Liver (tissue), 9 donors: Measurements from ENCODE around the gene PXMP4. TPM values are rescaled to one million over a fixed set of nuclear protein-coding genes. Genes with fewer than 3 reads are reported as not detected.

Experiments used
- DNase-seq: peaks from one replicate; pipeline ENCODE4 v3.0.0-alpha.2; 2017; ENCODE audit warnings: low spot score
- H3K27ac ChIP-seq, 2 donors: one replicate each; pipeline ENCODE4 v1.7.0; 2013; ENCODE audit warnings: inconsistent platforms in 2 of 2, low read length in 2 of 2, control low read depth in 1 of 2, low read depth in 1 of 2, mild to moderate bottlenecking in 1 of 2
- H3K27me3 ChIP-seq, 4 donors: one replicate each; pipeline versions ENCODE4 v1.6.1 to v1.7.0; 2013; ENCODE audit warnings: low read length in 3 of 4, inconsistent platforms in 1 of 4, mild to moderate bottlenecking in 1 of 4, moderate library complexity in 1 of 4; ENCODE audit not compliant: control insufficient read depth in 4 of 4, insufficient read depth in 4 of 4
- H3K36me3 ChIP-seq, 4 donors: one replicate each; pipeline versions ENCODE4 v1.6.1 to v1.7.0; 2013; ENCODE audit warnings: low read length in 3 of 4, mild to moderate bottlenecking in 3 of 4, low read depth in 1 of 4, moderate library complexity in 1 of 4; ENCODE audit not compliant: control insufficient read depth in 4 of 4, insufficient read depth in 3 of 4
- H3K4me1 ChIP-seq, 4 donors: one replicate each; pipeline versions ENCODE4 v1.6.1 to v1.7.0; 2013; ENCODE audit warnings: low read length in 3 of 4, mild to moderate bottlenecking in 3 of 4, moderate library complexity in 1 of 4; ENCODE audit not compliant: control insufficient read depth in 4 of 4, insufficient read depth in 4 of 4
- H3K4me3 ChIP-seq, 3 donors: one replicate each; pipeline versions ENCODE4 v1.6.1 to v1.7.0; 2013; ENCODE audit warnings: low read length in 3 of 3, control low read depth in 1 of 3, low read depth in 1 of 3, mild to moderate bottlenecking in 1 of 3
- H3K9ac ChIP-seq, 2 donors: one replicate each; pipeline ENCODE4 v1.7.0; 2013; ENCODE audit warnings: low read length in 2 of 2, mild to moderate bottlenecking in 2 of 2, moderate library complexity in 2 of 2, control low read depth in 1 of 2, low read depth in 1 of 2
- H3K9me3 ChIP-seq, 4 donors: one replicate each; pipeline versions ENCODE4 v1.6.1 to v1.7.0; 2013; ENCODE audit warnings: low read length in 3 of 4; ENCODE audit not compliant: control insufficient read depth in 4 of 4
- ATF3 ChIP-seq: IDR thresholded peaks from 2 replicates; pipeline ENCODE4 v1.6.1; 2016; ENCODE audit warnings: antibody characterized with exemption
- CTCF ChIP-seq: fragments of 150-350 bp; IDR thresholded peaks from 2 replicates; pipeline ENCODE4 v1.5.1; 2017; ENCODE audit warnings: improper control_type of control experiment, low read depth, low read length; ENCODE audit not compliant: missing input control
- EGR1 ChIP-seq, 2 donors: IDR thresholded peaks; 2 replicates each; pipeline ENCODE4 v1.6.1; 2016 to 2018; ENCODE audit warnings: antibody characterized with exemption in 2 of 2, low read depth in 2 of 2
- FOXA1 ChIP-seq: IDR thresholded peaks from 2 replicates; pipeline ENCODE4 v1.6.1; 2016; ENCODE audit warnings: antibody characterized with exemption
- FOXA2 ChIP-seq: IDR thresholded peaks from 2 replicates; pipeline ENCODE4 v1.6.1; 2016; ENCODE audit warnings: antibody characterized with exemption
- GABPA ChIP-seq, 2 donors: IDR thresholded peaks in 1 of 2; conservative IDR thresholded peaks in 1 of 2; 2 replicates each; pipeline ENCODE4 v1.6.1; 2016; ENCODE audit warnings: antibody characterized with exemption in 2 of 2, mild to moderate bottlenecking in 1 of 2, moderate library complexity in 1 of 2
- HNF4A ChIP-seq, 2 donors: conservative IDR thresholded peaks; 2 replicates each; pipeline ENCODE4 v1.6.1; 2016; ENCODE audit warnings: antibody characterized with exemption in 2 of 2, mild to moderate bottlenecking in 2 of 2
- HNF4G ChIP-seq: IDR thresholded peaks from 2 replicates; pipeline ENCODE4 v1.6.1; 2016; ENCODE audit warnings: antibody characterized with exemption
- JUND ChIP-seq, 2 donors: IDR thresholded peaks; 2 replicates each; pipeline ENCODE4 v1.6.1; 2016; ENCODE audit warnings: antibody characterized with exemption in 2 of 2
- NR2F2 ChIP-seq: IDR thresholded peaks from 2 replicates; pipeline ENCODE4 v1.6.1; 2016; ENCODE audit warnings: antibody characterized with exemption
- RAD21 ChIP-seq, 2 donors: IDR thresholded peaks; 2 replicates each; pipeline ENCODE4 v1.6.1; 2016; ENCODE audit warnings: antibody characterized with exemption in 2 of 2, mild to moderate bottlenecking in 2 of 2
- REST ChIP-seq: IDR thresholded peaks from 2 replicates; pipeline ENCODE4 v1.6.1; 2016; ENCODE audit warnings: antibody characterized with exemption, mild to moderate bottlenecking
- RXRA ChIP-seq, 2 donors: IDR thresholded peaks; 2 replicates each; pipeline ENCODE4 v1.6.1; 2017 to 2018; ENCODE audit warnings: antibody characterized with exemption in 2 of 2, mild to moderate bottlenecking in 1 of 2
- SP1 ChIP-seq: IDR thresholded peaks from 2 replicates; pipeline ENCODE4 v1.6.1; 2018; ENCODE audit warnings: antibody characterized with exemption, mild to moderate bottlenecking
- TAF1 ChIP-seq: conservative IDR thresholded peaks from 2 replicates; pipeline ENCODE4 v1.6.1; 2016; ENCODE audit warnings: antibody characterized with exemption, mild to moderate bottlenecking
- YY1 ChIP-seq: IDR thresholded peaks from 2 replicates; pipeline ENCODE4 v1.6.1; 2016; ENCODE audit warnings: antibody characterized with exemption, mild to moderate bottlenecking
- ZBTB33 ChIP-seq: IDR thresholded peaks from 2 replicates; pipeline ENCODE4 v1.6.1; 2016; ENCODE audit warnings: antibody characterized with exemption
- WGBS: extraction: QIAGEN DNeasy Blood & Tissue Kit; methylation state at CpG from one replicate; pipeline ENCODE4 v1.1.7; 2013; 5-methylcytosine and 5-hydroxymethylcytosine counted together
- polyA plus RNA-seq, 2 donors: library from polyadenylated mRNA; stranded (reverse) in 1 of 2; unstranded in 1 of 2; fragments of 200-250 nt in 1 of 2; fragments of >200 nt in 1 of 2; fragmentation: Nextera tagmentation in 1 of 2; extraction: Ambion mirVana in 1 of 2; gene quantifications; one replicate each; pipeline versions ENCODE4 v1.2.1 to v1.2.3, GENCODE V29; 2013 to 2015
- total RNA-seq, 2 donors: library from RNA; depleted of rRNA; stranded (reverse); fragments of >200 nt; gene quantifications; one replicate each; pipeline ENCODE4 v1.2.3, GENCODE V29; 2014
- TF ChIP-seq, protein P1 (sequence below): IDR thresholded peaks from 2 replicates; pipeline ENCODE4 v1.6.1; 2016; ENCODE audit warnings: antibody characterized with exemption
- donor health status: healthy.
- donor health status: healthy.
- donor health status: healthy.
- donor health status: healthy.
- donor health status: healthy.

PXMP4 gene
- total and polyA plus RNA-seq, 4 donors: 5.5 to 16.0 (median 9.3) TPM

- TF ChIP-seq ZBTB33 (no peak), NR2F2 (no peak), EGR1 (IDR thresholded peaks at IDR 0.05; ENCODE audit: low read depth in 2 of 2) (no peak), RXRA (IDR thresholded peaks at IDR 0.05) (no peak)
These were observed 56.7 kb downstream of the PXMP4 start (continued) for GRCh38 chr20:33663161-33664084.

DNA sequence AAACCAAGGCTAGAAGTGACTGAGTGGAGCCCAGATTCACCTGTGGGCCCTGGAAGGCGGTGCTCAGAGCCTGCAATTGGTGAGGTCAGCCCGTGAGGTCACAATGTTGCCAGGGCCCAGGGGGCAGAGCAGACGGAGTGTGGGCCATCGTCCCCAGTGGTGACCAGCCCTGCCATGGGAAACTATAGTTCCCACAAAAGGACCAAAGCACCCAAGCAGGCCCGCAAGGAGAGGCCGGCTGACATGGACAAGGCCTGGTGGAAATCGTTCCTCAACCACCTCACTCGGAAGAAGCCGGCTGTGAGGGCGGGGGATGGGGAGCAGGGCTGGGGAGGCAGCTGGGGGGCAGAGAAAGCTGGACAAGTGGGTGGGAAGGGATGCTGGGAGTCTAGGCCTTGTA is 57.9 kb downstream of the PXMP4 start, which contains the start of gene C20orf144:
Gene C20orf144, plus strand, starts transcription at position 156 of the 400 bp plus-strand sequence. Its CDS starts 19 bp downstream, at position 175.
- peak within 1 kb of the TSS in 1 of 2 donors; percentile 47 for H3K9ac ChIP-seq
- DNase-seq: no peak

More for the DNA sequence above, 57.9 kb downstream of the PXMP4 start, which contains the start of gene C20orf144:
- Histone ChIP-seq H3K9me3 (no peaks in the 10 kb centered on the region), H3K36me3 (peaks cover 0 to 2% (median under 1%) of the 10 kb centered on the region in 4 donors), H3K27me3 (no peaks in the 10 kb centered on the region), H3K27ac (peak within 1 kb of the TSS; percentile 81 to 82), H3K4me3 (peak within 1 kb of the TSS; percentile 56 to 74 (median 58)), H3K4me1 (peaks cover 3 to 31% (median 16%) of the 10 kb centered on the region in 4 donors)
- WGBS: 95% methylated on average over 10 of the region's 10 CpGs
- TF ChIP-seq FOXA2: no peak
- no peak for TF ChIP-seq GABPA (IDR thresholded peaks at IDR 0.05 in 1 of 2, conservative IDR thresholded peaks at IDR 0.05 in 1 of 2)
- TF ChIP-seq REST: no peak
- TF ChIP-seq RXRA (IDR thresholded peaks at IDR 0.05): no peak
- TF ChIP-seq CTCF: no peak
- no peak for TF ChIP-seq SP1
- no peak for TF ChIP-seq TAF1
- TF ChIP-seq YY1: no peak
- TF ChIP-seq ZBTB33: no peak
- TF ChIP-seq, protein P1, sequence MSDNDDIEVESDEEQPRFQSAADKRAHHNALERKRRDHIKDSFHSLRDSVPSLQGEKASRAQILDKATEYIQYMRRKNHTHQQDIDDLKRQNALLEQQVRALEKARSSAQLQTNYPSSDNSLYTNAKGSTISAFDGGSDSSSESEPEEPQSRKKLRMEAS: no peak
- no peak for TF ChIP-seq HNF4A (conservative IDR thresholded peaks at IDR 0.05)
- TF ChIP-seq FOXA1: no peak
- no peak for TF ChIP-seq NR2F2
- TF ChIP-seq HNF4G: no peak
- no peak for TF ChIP-seq ATF3
- TF ChIP-seq RAD21 (IDR thresholded peaks at IDR 0.05): no peak
- TF ChIP-seq JUND (IDR thresholded peaks at IDR 0.05): no peak
- TF ChIP-seq EGR1 (IDR thresholded peaks at IDR 0.05; ENCODE audit: low read depth in 2 of 2): no peak
